OCI-LY3 (cell line): ENCODE data around the gene HADHB.

Experiments used
- EZH2phosphoT487 ChIP-seq: fragments of 200-600 bp; shearing (Covaris generic); IDR thresholded peaks from 2 replicates; pipeline ENCODE4 v1.6.1; 2018; ENCODE audit warnings: antibody characterized with exemption, mixed run types, low read depth
- TF ChIP-seq, protein P1 (sequence below): fragments of 200-600, 300-600 bp; sonication (generic); IDR thresholded peaks from 2 replicates; pipeline ENCODE4 v1.5.1; 2014; ENCODE audit warnings: antibody characterized with exemption, low read length, low read depth

DNA sequence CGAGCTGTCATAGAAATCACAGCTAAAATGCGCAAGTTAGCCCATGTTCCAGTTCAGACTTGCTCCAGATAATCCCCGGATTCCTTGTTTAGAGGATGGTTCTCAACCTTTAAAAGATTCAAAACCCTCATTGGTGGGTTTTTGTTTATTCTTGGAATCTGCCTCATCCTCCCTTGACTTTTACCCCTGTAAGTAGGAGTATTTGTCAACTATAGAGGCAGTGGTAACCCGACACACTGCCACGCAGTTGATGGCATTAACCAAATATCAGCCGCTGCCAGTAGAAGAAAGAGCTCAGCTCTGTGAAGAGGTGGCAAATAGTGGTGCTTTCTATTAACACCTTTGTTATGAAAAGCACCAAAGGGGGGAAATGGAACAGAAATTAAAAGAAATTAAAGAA, 60.8 kb downstream of the HADHB start:
- TF ChIP-seq, protein P1, sequence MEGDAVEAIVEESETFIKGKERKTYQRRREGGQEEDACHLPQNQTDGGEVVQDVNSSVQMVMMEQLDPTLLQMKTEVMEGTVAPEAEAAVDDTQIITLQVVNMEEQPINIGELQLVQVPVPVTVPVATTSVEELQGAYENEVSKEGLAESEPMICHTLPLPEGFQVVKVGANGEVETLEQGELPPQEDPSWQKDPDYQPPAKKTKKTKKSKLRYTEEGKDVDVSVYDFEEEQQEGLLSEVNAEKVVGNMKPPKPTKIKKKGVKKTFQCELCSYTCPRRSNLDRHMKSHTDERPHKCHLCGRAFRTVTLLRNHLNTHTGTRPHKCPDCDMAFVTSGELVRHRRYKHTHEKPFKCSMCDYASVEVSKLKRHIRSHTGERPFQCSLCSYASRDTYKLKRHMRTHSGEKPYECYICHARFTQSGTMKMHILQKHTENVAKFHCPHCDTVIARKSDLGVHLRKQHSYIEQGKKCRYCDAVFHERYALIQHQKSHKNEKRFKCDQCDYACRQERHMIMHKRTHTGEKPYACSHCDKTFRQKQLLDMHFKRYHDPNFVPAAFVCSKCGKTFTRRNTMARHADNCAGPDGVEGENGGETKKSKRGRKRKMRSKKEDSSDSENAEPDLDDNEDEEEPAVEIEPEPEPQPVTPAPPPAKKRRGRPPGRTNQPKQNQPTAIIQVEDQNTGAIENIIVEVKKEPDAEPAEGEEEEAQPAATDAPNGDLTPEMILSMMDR: no peak
- TF ChIP-seq EZH2phosphoT487: no peak
